ENCODE results near the gene SLC33A1.
"Not testable (repeated sequence)": the region's sequence is repeated elsewhere in the genome, so short reads cannot be mapped to it uniquely, and the experiment has no call there.

Gene SLC33A1

GRCh38 chr3:155859859-155860258 lies 5.6 kb upstream of the SLC33A1 start:
- TF ChIP-seq CTCF (IDR thresholded peaks at IDR 0.05; ENCODE audit: low read depth, low read length) = no peak
- H3K4me3 ChIP-seq (ENCODE audit: low read depth, low read length) = no peak overlapping the region

- no peak for TF ChIP-seq CTCF (IDR thresholded peaks at IDR 0.05; ENCODE audit: low read depth, low read length)
These were observed 750 bp downstream of the SLC33A1 start for GRCh38 chr3:155853214-155854140.

GRCh38 chr3:155852341-155852740 lies 1.9 kb downstream of the SLC33A1 start:
- peak overlapping the region; percentile 98 for H3K4me3 ChIP-seq (ENCODE audit: low read depth, low read length)
- no peak for TF ChIP-seq CTCF (IDR thresholded peaks at IDR 0.05; ENCODE audit: low read depth, low read length)

More at GRCh38 chr3:155853214-155854140, 750 bp downstream of the SLC33A1 start:
- peak overlapping the region; percentile 98 for H3K4me3 ChIP-seq (ENCODE audit: low read depth, low read length)

- H3K4me3 ChIP-seq (ENCODE audit: low read depth, low read length) = not testable (repeated sequence)
These were observed 4.8 kb downstream of the SLC33A1 start for GRCh38 chr3:155849404-155849803.

- H3K4me3 ChIP-seq (ENCODE audit: low read depth, low read length) = no peak overlapping the region
- TF ChIP-seq CTCF (IDR thresholded peaks at IDR 0.05; ENCODE audit: low read depth, low read length) = no peak
These were observed 6.2 kb downstream of the SLC33A1 start for GRCh38 chr3:155847993-155848392.

- no peak for TF ChIP-seq CTCF (IDR thresholded peaks at IDR 0.05; ENCODE audit: low read depth, low read length)
- no peak overlapping the region for H3K4me3 ChIP-seq (ENCODE audit: low read depth, low read length)
These were observed 8.1 kb downstream of the SLC33A1 start for GRCh38 chr3:155846119-155846518.

GRCh38 chr3:155843569-155843968 lies 10.7 kb downstream of the SLC33A1 start:
- TF ChIP-seq CTCF (IDR thresholded peaks at IDR 0.05; ENCODE audit: low read depth, low read length) = no peak

More at GRCh38 chr3:155843569-155843968, 10.7 kb downstream of the SLC33A1 start:
- no peak overlapping the region for H3K4me3 ChIP-seq (ENCODE audit: low read depth, low read length)
